ENCODE data around the gene PARN. TPM values are rescaled to one million over a fixed set of nuclear protein-coding genes. Genes with fewer than 3 reads are reported as not detected.
A peak's percentile ranks its signal among the peaks of the same experiment; 100 is the strongest.

PARN gene
- total and polyA plus RNA-seq, 9 of the 15 experiments (the other 6 are each of a cell fraction or from before 2014, with no cell fraction given), result 9.6 to 51.3 (median 40.4) TPM

DNA sequence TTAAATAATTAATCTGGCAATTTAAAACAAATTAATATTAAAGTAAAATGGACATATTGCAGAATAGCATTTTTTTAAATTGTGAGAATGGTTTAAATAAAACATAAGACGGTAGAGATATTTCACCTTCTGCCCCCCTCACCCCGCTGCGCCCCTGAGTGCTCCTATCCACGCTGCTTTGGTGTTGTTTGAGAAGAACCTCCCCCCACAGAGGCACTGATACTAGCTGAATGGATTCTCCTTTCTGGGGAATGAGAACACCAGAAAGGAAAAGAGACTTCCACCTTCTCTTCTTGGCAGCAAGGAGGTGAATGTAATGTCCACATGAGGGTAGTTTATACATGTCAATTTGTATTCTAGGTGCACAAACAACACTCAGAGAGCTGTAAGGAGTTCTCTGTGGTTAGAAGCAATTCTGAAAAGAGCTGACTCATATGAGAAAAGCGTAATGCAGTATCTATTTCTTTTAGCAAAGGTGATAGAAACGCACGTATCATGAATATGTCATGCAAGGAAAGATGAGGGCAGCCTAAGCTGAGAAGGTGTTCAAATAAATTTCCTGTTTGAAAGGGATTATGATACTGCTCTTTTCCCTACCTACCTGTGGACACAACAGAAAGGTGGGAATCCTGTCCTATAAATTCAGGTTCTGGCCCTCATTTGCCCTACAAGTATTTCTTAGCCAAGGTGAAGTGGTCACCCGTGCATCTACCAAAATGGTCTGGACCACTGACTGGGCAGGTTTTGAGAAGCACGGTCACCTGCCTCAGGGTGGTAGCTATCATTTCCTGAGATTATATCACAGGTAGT lies 126.9 kb downstream of the PARN start (continued):
- TF ChIP-seq, protein P1, sequence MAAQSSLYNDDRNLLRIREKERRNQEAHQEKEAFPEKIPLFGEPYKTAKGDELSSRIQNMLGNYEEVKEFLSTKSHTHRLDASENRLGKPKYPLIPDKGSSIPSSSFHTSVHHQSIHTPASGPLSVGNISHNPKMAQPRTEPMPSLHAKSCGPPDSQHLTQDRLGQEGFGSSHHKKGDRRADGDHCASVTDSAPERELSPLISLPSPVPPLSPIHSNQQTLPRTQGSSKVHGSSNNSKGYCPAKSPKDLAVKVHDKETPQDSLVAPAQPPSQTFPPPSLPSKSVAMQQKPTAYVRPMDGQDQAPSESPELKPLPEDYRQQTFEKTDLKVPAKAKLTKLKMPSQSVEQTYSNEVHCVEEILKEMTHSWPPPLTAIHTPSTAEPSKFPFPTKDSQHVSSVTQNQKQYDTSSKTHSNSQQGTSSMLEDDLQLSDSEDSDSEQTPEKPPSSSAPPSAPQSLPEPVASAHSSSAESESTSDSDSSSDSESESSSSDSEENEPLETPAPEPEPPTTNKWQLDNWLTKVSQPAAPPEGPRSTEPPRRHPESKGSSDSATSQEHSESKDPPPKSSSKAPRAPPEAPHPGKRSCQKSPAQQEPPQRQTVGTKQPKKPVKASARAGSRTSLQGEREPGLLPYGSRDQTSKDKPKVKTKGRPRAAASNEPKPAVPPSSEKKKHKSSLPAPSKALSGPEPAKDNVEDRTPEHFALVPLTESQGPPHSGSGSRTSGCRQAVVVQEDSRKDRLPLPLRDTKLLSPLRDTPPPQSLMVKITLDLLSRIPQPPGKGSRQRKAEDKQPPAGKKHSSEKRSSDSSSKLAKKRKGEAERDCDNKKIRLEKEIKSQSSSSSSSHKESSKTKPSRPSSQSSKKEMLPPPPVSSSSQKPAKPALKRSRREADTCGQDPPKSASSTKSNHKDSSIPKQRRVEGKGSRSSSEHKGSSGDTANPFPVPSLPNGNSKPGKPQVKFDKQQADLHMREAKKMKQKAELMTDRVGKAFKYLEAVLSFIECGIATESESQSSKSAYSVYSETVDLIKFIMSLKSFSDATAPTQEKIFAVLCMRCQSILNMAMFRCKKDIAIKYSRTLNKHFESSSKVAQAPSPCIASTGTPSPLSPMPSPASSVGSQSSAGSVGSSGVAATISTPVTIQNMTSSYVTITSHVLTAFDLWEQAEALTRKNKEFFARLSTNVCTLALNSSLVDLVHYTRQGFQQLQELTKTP (IDR thresholded peaks at IDR 0.05; ENCODE audit: low read depth in 1 of 2, partially characterized antibody in 2 of 2), result no peak
- TF ChIP-seq, protein P2, sequence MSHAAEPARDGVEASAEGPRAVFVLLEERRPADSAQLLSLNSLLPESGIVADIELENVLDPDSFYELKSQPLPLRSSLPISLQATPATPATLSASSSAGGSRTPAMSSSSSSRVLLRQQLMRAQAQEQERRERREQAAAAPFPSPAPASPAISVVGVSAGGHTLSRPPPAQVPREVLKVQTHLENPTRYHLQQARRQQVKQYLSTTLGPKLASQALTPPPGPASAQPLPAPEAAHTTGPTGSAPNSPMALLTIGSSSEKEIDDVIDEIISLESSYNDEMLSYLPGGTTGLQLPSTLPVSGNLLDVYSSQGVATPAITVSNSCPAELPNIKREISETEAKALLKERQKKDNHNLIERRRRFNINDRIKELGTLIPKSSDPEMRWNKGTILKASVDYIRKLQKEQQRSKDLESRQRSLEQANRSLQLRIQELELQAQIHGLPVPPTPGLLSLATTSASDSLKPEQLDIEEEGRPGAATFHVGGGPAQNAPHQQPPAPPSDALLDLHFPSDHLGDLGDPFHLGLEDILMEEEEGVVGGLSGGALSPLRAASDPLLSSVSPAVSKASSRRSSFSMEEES (CRISPR knock-in tag; IDR thresholded peaks at IDR 0.05), result no peak
- TF ChIP-seq ZNF133 (CRISPR knock-in tag; IDR thresholded peaks at IDR 0.05) (no peak), RB1 (IDR thresholded peaks at IDR 0.05; ENCODE audit: low read depth) (no peak), BRF1 (IDR thresholded peaks at IDR 0.05; ENCODE audit: borderline replicate concordance, extremely low read depth, insufficient read length) (no peak), ZNF668 (CRISPR knock-in tag; IDR thresholded peaks at IDR 0.05) (no peak), TCF7L2 (IDR thresholded peaks at IDR 0.05; ENCODE audit: low read depth, low read length) (no peak), TOE1 (IDR thresholded peaks at IDR 0.05; ENCODE audit: borderline replicate concordance) (no peak), TOE1 (CRISPR knock-in tag; IDR thresholded peaks at IDR 0.05; ENCODE audit: borderline replicate concordance, low read depth) (no peak), SRSF7 (optimal IDR thresholded peaks at IDR 0.05; ENCODE audit: low read depth, low read length) (no peak), NFE2 (IDR thresholded peaks at IDR 0.05; ENCODE audit: low read depth) (peak; percentile 90)
- TF ChIP-seq, protein P3, sequence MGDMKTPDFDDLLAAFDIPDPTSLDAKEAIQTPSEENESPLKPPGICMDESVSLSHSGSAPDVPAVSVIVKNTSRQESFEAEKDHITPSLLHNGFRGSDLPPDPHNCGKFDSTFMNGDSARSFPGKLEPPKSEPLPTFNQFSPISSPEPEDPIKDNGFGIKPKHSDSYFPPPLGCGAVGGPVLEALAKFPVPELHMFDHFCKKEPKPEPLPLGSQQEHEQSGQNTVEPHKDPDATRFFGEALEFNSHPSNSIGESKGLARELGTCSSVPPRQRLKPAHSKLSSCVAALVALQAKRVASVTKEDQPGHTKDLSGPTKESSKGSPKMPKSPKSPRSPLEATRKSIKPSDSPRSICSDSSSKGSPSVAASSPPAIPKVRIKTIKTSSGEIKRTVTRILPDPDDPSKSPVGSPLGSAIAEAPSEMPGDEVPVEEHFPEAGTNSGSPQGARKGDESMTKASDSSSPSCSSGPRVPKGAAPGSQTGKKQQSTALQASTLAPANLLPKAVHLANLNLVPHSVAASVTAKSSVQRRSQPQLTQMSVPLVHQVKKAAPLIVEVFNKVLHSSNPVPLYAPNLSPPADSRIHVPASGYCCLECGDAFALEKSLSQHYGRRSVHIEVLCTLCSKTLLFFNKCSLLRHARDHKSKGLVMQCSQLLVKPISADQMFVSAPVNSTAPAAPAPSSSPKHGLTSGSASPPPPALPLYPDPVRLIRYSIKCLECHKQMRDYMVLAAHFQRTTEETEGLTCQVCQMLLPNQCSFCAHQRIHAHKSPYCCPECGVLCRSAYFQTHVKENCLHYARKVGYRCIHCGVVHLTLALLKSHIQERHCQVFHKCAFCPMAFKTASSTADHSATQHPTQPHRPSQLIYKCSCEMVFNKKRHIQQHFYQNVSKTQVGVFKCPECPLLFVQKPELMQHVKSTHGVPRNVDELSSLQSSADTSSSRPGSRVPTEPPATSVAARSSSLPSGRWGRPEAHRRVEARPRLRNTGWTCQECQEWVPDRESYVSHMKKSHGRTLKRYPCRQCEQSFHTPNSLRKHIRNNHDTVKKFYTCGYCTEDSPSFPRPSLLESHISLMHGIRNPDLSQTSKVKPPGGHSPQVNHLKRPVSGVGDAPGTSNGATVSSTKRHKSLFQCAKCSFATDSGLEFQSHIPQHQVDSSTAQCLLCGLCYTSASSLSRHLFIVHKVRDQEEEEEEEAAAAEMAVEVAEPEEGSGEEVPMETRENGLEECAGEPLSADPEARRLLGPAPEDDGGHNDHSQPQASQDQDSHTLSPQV (IDR thresholded peaks at IDR 0.05), result peak; percentile 27; the same call in 1 of the 2 replicates
- TF ChIP-seq, protein P4, sequence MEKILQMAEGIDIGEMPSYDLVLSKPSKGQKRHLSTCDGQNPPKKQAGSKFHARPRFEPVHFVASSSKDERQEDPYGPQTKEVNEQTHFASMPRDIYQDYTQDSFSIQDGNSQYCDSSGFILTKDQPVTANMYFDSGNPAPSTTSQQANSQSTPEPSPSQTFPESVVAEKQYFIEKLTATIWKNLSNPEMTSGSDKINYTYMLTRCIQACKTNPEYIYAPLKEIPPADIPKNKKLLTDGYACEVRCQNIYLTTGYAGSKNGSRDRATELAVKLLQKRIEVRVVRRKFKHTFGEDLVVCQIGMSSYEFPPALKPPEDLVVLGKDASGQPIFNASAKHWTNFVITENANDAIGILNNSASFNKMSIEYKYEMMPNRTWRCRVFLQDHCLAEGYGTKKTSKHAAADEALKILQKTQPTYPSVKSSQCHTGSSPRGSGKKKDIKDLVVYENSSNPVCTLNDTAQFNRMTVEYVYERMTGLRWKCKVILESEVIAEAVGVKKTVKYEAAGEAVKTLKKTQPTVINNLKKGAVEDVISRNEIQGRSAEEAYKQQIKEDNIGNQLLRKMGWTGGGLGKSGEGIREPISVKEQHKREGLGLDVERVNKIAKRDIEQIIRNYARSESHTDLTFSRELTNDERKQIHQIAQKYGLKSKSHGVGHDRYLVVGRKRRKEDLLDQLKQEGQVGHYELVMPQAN (IDR thresholded peaks at IDR 0.05; ENCODE audit: borderline replicate concordance), result no peak

Data from K562 (cell line).